Measurements from ENCODE around the gene SNTG2.

The SNTG2 gene

GRCh38 chr2:1297372-1298159 lies 346.9 kb downstream of the SNTG2 start:
- DNase-seq = no peak

- no peak for DNase-seq
Measured at GRCh38 chr2:1299043-1299442, 348.4 kb downstream of the SNTG2 start.

DNA sequence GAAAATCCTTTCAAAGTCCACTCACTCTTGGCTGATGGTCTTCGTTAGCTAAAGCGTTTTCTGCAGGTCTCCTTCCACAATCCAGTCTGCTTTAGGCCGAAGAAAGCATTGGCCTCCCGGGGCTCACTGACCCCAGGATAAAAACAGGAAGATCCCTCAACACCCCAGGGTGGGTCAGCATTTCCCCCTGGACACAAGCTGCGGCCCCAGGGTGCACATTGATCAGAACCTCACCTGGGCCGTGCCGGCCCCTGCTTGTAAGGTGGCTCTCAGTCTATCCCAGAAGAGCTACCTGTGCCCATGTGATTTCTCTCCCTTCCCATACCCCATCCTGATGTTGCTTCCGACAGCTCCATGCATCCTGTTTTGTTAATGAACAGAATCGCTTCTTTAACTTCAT lies 349.6 kb downstream of the SNTG2 start:
- no peak for DNase-seq

- DNase-seq = no peak
Measured at GRCh38 chr2:1301056-1301455, 350.4 kb downstream of the SNTG2 start.

DNA sequence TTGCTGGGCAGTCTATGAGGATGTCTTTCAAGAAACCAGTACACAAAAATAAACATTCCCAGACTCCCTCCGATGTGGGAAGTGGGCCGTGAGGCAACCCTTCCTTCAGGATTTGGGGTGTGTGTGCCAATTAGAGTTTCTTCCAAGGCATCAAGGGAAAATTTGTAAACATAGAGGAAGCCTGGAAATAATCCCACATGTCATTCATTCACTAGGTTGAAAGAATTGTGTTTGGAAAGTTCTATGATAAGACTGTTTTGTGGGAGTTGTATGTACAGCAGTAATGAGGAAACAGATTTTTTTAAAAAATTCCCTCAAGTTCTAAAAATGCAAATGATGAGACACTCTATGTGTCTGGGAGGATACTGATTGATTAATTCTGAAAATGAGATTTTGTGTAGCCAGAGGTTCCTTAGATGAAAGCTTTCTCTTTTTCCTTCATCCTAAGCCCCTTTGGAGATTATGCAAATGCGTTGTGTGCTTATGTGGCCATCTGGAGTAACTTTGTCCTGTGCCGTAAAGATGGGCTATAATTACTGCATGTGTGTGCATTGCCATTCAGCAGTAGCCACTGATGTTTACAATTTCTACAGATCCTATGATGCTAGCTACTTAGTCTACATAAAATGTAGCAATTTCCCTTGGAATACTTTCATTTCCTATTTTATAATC lies 354.8 kb downstream of the SNTG2 start:
- no peak for DNase-seq

GRCh38 chr2:1306014-1306686 lies 355.5 kb downstream of the SNTG2 start:
- DNase-seq = no peak

GRCh38 chr2:1306687-1307516 lies 356.3 kb downstream of the SNTG2 start:
- no peak for DNase-seq

GRCh38 chr2:1307670-1308069 lies 357.0 kb downstream of the SNTG2 start:
- DNase-seq = no peak

DNA sequence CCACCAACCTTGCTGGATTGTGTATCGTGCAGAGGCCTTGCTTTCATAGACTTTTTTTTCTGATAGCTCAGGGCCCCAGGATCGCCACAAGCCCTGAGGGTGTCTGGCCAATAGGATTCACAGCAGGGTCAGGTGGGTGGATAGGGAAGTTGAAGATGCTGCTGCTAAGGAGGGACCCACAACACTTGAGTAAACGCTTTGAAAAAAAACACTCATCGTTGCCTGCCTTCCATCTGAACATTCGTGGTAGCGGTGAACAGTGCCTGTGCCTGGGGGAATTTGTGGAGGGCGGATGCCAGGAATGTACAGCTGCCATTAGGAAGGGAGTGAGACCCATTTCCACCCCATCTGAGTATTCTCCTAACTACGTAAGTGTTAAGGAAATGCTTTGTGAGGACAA lies 358.0 kb downstream of the SNTG2 start:
- DNase-seq = no peak

- no peak for DNase-seq
Measured at GRCh38 chr2:1309507-1309906, 358.9 kb downstream of the SNTG2 start.

DNA sequence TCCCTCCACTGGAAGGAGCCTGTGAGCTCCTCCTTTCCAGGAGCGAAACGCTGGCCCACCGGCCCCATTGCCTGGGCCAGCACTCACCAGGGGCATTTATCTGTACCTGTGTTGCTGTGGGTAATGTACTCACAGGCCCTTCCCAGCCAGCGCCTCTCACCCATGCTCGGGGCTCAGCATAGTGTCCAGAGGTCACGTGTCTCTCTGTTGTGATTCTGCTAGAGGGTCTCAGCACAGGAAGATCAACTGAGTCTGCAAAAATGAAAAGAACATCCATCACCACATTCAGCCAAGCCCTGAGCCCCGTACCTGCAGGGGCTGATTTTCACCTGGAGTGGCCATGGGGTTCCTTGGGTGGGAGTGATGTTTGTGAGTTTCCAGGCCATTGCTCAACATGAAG lies 359.6 kb downstream of the SNTG2 start:
- no peak for DNase-seq

GRCh38 chr2:1310866-1311265 lies 360.2 kb downstream of the SNTG2 start:
- DNase-seq = no peak

GRCh38 chr2:1313240-1313924 lies 362.7 kb downstream of the SNTG2 start:
- no peak for DNase-seq

DNA sequence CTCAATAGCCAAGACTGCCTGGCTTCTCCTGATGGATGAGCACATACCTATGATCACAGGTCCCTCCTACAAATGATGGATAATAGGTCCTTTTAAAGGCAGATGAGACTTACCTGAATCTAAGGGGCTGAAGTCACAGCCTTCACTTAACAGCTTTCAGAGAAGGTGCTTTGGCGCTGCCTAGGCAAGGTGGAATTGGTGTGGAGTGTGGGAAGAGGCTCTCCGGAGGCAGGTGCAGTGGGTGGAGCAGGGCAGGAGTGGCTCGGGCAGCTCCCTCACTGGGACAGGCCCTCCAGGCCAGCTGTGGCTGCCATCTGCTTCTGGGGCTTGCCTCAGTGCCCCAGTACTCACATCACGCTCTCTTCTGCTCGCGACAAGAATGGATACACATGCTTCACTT lies 363.6 kb downstream of the SNTG2 start:
- no peak for DNase-seq

DNA sequence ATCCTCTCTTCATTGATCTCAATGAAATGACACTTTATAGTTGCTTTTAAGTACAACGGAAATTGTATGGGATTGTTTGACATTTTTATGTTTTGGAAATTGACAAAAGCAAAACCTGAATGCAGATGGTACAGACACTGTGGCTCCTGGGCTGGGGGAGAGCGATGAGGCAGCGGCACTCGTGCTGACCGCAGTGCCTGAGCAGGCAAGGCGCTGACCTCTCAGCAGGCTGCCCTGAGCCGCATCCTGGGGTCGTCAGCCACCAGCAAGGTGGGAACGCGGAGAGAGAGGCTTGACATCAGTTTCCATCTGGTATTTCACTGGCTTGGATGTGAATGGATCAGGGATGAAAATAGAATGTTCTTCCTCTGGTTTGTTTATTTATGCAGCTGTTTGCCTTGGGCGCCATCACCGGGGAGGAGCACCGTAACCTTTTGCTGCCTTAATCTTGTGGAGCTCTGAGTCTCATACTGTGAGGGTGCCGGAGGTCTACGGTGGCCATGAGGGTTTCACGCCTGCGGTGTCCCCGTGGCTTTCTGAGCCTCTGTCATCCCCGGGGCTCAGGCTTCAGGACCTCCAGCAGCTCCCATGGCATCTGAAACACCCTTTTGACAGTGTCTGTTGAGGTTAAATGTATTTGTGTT lies 367.8 kb downstream of the SNTG2 start:
- no peak for DNase-seq

DNA sequence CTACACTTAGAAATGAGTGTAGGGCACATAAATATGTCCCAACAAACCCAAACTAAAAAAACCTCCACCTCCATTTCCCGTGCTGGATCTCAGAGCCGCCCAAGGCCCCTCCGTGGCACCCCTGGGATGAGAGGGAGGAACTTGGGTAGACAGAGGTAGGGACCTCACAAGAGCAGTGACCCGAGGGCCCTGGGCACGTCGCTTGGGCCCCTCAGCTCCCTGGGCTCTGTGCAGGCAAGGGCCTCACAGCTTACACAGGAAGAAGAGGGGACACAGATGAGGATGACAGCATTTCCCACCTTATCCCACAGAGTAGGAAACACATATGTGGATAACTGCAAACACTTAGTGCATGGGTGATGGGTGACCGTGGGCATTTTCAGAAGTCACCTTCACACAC lies 368.7 kb downstream of the SNTG2 start:
- no peak for DNase-seq

- no peak for DNase-seq
Measured at GRCh38 chr2:1321321-1321720, 370.7 kb downstream of the SNTG2 start.

DNA sequence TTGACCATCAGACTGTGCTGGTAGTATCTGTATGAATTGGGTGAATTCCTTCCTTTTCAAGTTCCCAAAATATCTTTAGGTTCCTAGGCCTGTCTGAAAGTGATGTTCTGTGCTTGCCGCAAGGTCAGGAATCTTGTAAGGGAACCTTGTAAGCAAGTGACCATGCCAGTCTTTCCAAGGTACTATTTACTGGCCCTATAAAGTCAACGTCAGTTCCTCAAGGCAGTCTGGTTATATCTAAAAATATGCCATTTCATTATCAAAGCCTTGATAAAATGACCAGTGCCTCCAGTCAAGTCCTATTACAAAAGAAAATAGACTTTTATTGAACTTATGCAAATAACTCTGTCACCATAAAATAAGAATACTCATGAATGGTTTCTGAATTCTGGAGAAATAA lies 374.2 kb downstream of the SNTG2 start:
- no peak for DNase-seq

DNA sequence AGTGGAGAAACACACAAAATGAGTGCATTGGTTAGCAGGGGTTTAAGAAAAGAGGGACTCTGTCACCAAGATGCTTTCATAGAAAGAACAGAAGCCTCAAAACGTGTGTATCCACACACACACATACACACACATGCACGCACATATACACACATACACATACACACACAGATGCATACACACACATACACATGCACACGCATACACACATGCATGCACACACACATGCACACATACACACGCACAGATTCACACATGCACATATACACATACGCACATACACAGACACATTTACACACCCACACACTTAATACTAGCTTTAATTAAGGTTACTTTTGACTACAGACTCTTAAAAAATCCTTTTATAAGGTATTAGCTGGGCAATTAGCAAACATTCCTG lies 378.0 kb downstream of the SNTG2 start:
- DNase-seq = no peak

- no peak for DNase-seq
Measured at GRCh38 chr2:1339388-1340140, 388.9 kb downstream of the SNTG2 start.

GRCh38 chr2:1340141-1340512 lies 389.5 kb downstream of the SNTG2 start:
- DNase-seq = no peak

All from hematopoietic multipotent progenitor cell treated with erythropoietin and hydrocortisone succinate and interleukin-3 and kit ligand, for 4 days (in vitro differentiated cells).